K562 (cell line): ENCODE results near the gene ISLR2. TPM values are rescaled to one million over a fixed set of nuclear protein-coding genes. Genes with fewer than 3 reads are reported as not detected.

Experiments used
- ATAC-seq: fragments of 200-7000 bp; cut with Tn5 transposase; 3 replicates; pipeline ENCODE4 v1.9.1; 2020; ENCODE audit warnings: moderate library complexity
- BruUV-seq: library from RNA; stranded (reverse); fragments of 400-500 nt; replicated peaks from 2 replicates; lab custom pipeline; 2021; lab: Mats Ljungman, UMichigan
- CTCF ChIA-PET: fragments of 300-600 bp; formaldehyde crosslinking; extraction: SDS; loops from one replicate; lab custom pipeline; 2021; ENCODE audit warnings: low intra/inter-chr PET ratio; lab: Yijun Ruan, JAX
- POLR2A ChIA-PET: fragments of 300-600, 350-650 bp; sonication (Branson Sonifier 250); formaldehyde crosslinking; extraction: SDS; loops from one replicate; lab custom pipeline; 2021; ENCODE audit warnings: antibody characterized with exemption, inconsistent platforms; lab: Yijun Ruan, JAX
- DNase-seq, 4 experiments: peaks; one replicate each; pipeline versions ENCODE4 v3.0.0 to v3.0.0-alpha.2; 2011 to 2018; ENCODE audit warnings: low spot score in 3 of 4, mixed read lengths in 3 of 4; ENCODE audit errors: extremely low read depth in 1 of 4
- FAIRE-seq: peaks from 2 replicates; lab custom pipeline; 2011; peaks lifted over from hg19 to GRCh38; lab: Jason Lieb, UNC
- H2AFZ ChIP-seq: 2 replicates; pipeline ENCODE4 v1.6.0; 2011; ENCODE audit warnings: low read depth, low read length, control low read depth, inconsistent platforms
- H3K27ac ChIP-seq: fragments of 200-600 bp; 3 replicates; pipeline ENCODE4 v1.8.0; 2011; ENCODE audit warnings: low read depth, mild to moderate bottlenecking, control low read depth, inconsistent platforms, low read length, moderate library complexity, mixed read lengths; ENCODE audit errors: extremely low read depth
- H3K27me3 ChIP-seq, 2 experiments: fragments of 300-600 bp in 1 of 2; 2 replicates in 1 of 2; 3 replicates in 1 of 2; pipeline versions ENCODE4 v1.6.0 to v1.8.0; 2011; ENCODE audit warnings: inconsistent platforms in 2 of 2, low read length in 2 of 2, mild to moderate bottlenecking in 1 of 2, mixed read lengths in 1 of 2, moderate library complexity in 1 of 2; ENCODE audit not compliant: control insufficient read depth in 2 of 2, insufficient read depth in 2 of 2
- H3K36me3 ChIP-seq: fragments of 300-600 bp; 3 replicates; pipeline ENCODE4 v1.8.0; 2011; ENCODE audit warnings: mild to moderate bottlenecking, low read length, inconsistent platforms; ENCODE audit not compliant: control insufficient read depth, insufficient read depth
- H3K4me1 ChIP-seq, 2 experiments: fragments of 200-600 bp in 1 of 2; replicated peaks in 1 of 2; 2 replicates in 1 of 2; 3 replicates in 1 of 2; pipeline versions ENCODE4 v1.5.1 to v1.8.0; 2011; ENCODE audit warnings: inconsistent platforms in 2 of 2, low read length in 2 of 2, mild to moderate bottlenecking in 1 of 2, mixed read lengths in 1 of 2, moderate library complexity in 1 of 2; ENCODE audit not compliant: control insufficient read depth in 2 of 2, insufficient read depth in 2 of 2
- H3K4me2 ChIP-seq: 2 replicates; pipeline ENCODE4 v1.6.1; 2011; ENCODE audit warnings: low read length, control low read depth, inconsistent platforms, mixed read lengths; ENCODE audit not compliant: insufficient read depth
- H3K4me3 ChIP-seq: fragments of 200-600 bp; sonication (generic), shearing (Covaris generic); 2 replicates; pipeline ENCODE4 v1.5.1; 2016; ENCODE audit warnings: control low read depth, inconsistent platforms
- H3K79me2 ChIP-seq: fragments of 200-600 bp; 3 replicates; pipeline ENCODE4 v1.8.0; 2011; ENCODE audit warnings: low read length, inconsistent platforms; ENCODE audit not compliant: control insufficient read depth, insufficient read depth
- H3K9ac ChIP-seq, 2 experiments: 2 replicates each; pipeline versions ENCODE4 v1.6.0 to v1.6.1; 2011; ENCODE audit warnings: low read depth in 2 of 2, low read length in 2 of 2, control low read depth in 1 of 2, inconsistent platforms in 1 of 2, mild to moderate bottlenecking in 1 of 2, mixed read lengths in 1 of 2; ENCODE audit not compliant: insufficient read depth in 1 of 2
- H3K9me1 ChIP-seq: one replicate; pipeline ENCODE4 v1.6.0; 2011; ENCODE audit warnings: inconsistent platforms, mild to moderate bottlenecking, low read length, moderate library complexity; ENCODE audit not compliant: control insufficient read depth, insufficient read depth
- H3K9me3 ChIP-seq: replicated peaks from 2 replicates; pipeline ENCODE4 v1.5.1; 2011; ENCODE audit warnings: low read depth, low read length, inconsistent platforms; ENCODE audit not compliant: control insufficient read depth, insufficient read depth
- H4K20me1 ChIP-seq: replicated peaks from 2 replicates; pipeline ENCODE4 v1.6.1; 2011; ENCODE audit warnings: low read length, inconsistent platforms, mixed read lengths; ENCODE audit not compliant: control insufficient read depth, insufficient read depth
- CBX5 ChIP-seq: IDR thresholded peaks from 2 replicates; pipeline ENCODE4 v1.6.1; 2014; ENCODE audit warnings: low read depth, borderline replicate concordance
- E4F1 ChIP-seq: fragments of 250-450 bp; sonication (Bioruptor Pico); IDR thresholded peaks from 2 replicates; pipeline ENCODE4 v1.5.0; 2021; ENCODE audit warnings: mild to moderate bottlenecking, borderline replicate concordance
- FOXM1 ChIP-seq, 2 experiments: fragments of 450-650 bp in 1 of 2; sonication (generic) in 1 of 2; formaldehyde crosslinking in 1 of 2; IDR thresholded peaks; 2 replicates each; pipeline versions ENCODE4 v1.6.1 to v1.9.0; 2017 to 2022; ENCODE audit warnings: low read depth in 2 of 2, mild to moderate bottlenecking in 2 of 2, missing genetic modification reagents in 1 of 2, moderate library complexity in 1 of 2
- POLR3G ChIP-seq: IDR thresholded peaks from 2 replicates; pipeline ENCODE4 v1.6.1; 2011; ENCODE audit not compliant: insufficient read length, insufficient replicate concordance; ENCODE audit errors: extremely low read depth
- SP1 ChIP-seq: sonication (generic); formaldehyde crosslinking; IDR thresholded peaks from 2 replicates; pipeline ENCODE4 v1.8.1; 2022; ENCODE audit warnings: mild to moderate bottlenecking, missing genetic modification reagents
- SREBF1 ChIP-seq: fragments of 150-350 bp; IDR thresholded peaks from 2 replicates; pipeline ENCODE4 v1.6.1; 2014; ENCODE audit warnings: antibody characterized with exemption, low read depth, low read length, borderline replicate concordance
- TCF3 ChIP-seq: sonication (generic); formaldehyde crosslinking; IDR thresholded peaks from 2 replicates; pipeline ENCODE4 v1.4.0; 2020; ENCODE audit warnings: mild to moderate bottlenecking, missing genetic modification reagents
- ZNF143 ChIP-seq: sonication (generic); formaldehyde crosslinking; IDR thresholded peaks from 2 replicates; pipeline ENCODE4 v1.9.0; 2022; ENCODE audit warnings: mild to moderate bottlenecking, missing genetic modification reagents
- ZNF778 ChIP-seq: fragments of 450-650 bp; formaldehyde crosslinking; IDR thresholded peaks from 2 replicates; pipeline ENCODE4 v1.4.0; 2020; ENCODE audit warnings: mild to moderate bottlenecking, moderate library complexity
- WGBS: fragments of 100-300 bp; shearing (Covaris generic); methylation state at CpG from one replicate; pipeline ENCODE4 v1.1.6; 2016; ENCODE audit warnings: low coverage, mixed read lengths; ENCODE audit not compliant: insufficient coverage; ENCODE audit errors: missing lambda C conversion rate; 5-methylcytosine and 5-hydroxymethylcytosine counted together
- in situ Hi-C: fragments of 300-500 bp; cut with MboI; formaldehyde crosslinking; loops from 4 replicates; pipeline ENCODE4 v1.15.0; 2018; ENCODE audit warnings: inconsistent platforms, mixed read lengths
- intact Hi-C: fragments of 100-400 bp; cut with micrococcal nuclease; formaldehyde crosslinking; loops from 2 replicates; pipeline ENCODE4 v1.14.2; 2022
- polyA plus RNA-seq, 8 experiments: library from polyadenylated mRNA; depleted of rRNA in 4 of 8; stranded (reverse) in 5 of 8; unstranded in 3 of 8; fragments of >200 nt; fragmentation: Nextera tagmentation in 2 of 8; fragmentation: Illumina TruSeq in 1 of 8; extraction: Ambion mirVana in 2 of 8; extraction: Trizol in 1 of 8; gene quantifications; 2 replicates each; pipeline versions ENCODE4 v1.2.1 to v1.2.3, GENCODE V29; 2011 to 2014; ENCODE audit warnings: inconsistent platforms in 1 of 8, missing spikeins in 1 of 8
- total RNA-seq, 7 experiments: library from RNA; depleted of rRNA in 6 of 7; stranded (reverse); fragments of >200 nt in 6 of 7; fragmentation: Illumina TruSeq in 2 of 7; extraction: Trizol in 2 of 7; gene quantifications; 2 replicates each; pipeline versions ENCODE4 v1.2.1 to v1.2.3, GENCODE V29; 2011 to 2021; ENCODE audit warnings: low replicate concordance in 1 of 7
- TF ChIP-seq, protein P1 (sequence below): IDR thresholded peaks from 2 replicates; pipeline ENCODE4 v1.6.1; 2014; ENCODE audit warnings: antibody characterized with exemption

ISLR2 gene
- total and polyA plus RNA-seq, 9 of the 15 experiments (the other 6 are each of a cell fraction or from before 2014, with no cell fraction given), result not detected

GRCh38 chr15:74176262-74177214, 46.2 kb downstream of the ISLR2 start:
- TF ChIP-seq SP1 (CRISPR knock-in tag) (no peak), CBX5 (no peak), E4F1 (no peak), POLR3G (no peak), ZNF143 (no peak), SREBF1 (no peak), ZNF778 (CRISPR knock-in tag) (no peak), FOXM1 (IDR thresholded peaks at IDR 0.05; ENCODE audit: low read depth) (no peak), FOXM1 (CRISPR knock-in tag; IDR thresholded peaks at IDR 0.05; ENCODE audit: low read depth) (no peak), TCF3 (CRISPR knock-in tag) (no peak)
- TF ChIP-seq, protein P1, sequence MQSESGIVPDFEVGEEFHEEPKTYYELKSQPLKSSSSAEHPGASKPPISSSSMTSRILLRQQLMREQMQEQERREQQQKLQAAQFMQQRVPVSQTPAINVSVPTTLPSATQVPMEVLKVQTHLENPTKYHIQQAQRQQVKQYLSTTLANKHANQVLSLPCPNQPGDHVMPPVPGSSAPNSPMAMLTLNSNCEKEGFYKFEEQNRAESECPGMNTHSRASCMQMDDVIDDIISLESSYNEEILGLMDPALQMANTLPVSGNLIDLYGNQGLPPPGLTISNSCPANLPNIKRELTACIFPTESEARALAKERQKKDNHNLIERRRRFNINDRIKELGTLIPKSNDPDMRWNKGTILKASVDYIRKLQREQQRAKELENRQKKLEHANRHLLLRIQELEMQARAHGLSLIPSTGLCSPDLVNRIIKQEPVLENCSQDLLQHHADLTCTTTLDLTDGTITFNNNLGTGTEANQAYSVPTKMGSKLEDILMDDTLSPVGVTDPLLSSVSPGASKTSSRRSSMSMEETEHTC, result no peak
- Histone ChIP-seq H2AFZ (no peak overlapping the region), H3K9ac (no peak overlapping the region), H3K27me3 (peaks cover 29 to 76% of the 10 kb centered on the region in 2 experiments; a peak in 4 of 5 replicates), H4K20me1 (peaks cover 12% of the 10 kb centered on the region), H3K36me3 (no peaks in the 10 kb centered on the region), H3K79me2 (no peaks in the 10 kb centered on the region), H3K27ac (no peak overlapping the region), H3K4me2 (no peak overlapping the region), H3K4me3 (no peak overlapping the region), H3K9me3 (no peaks in the 10 kb centered on the region), H3K9me1 (no peaks in the 10 kb centered on the region), H3K4me1 (peaks cover 0 to 22% of the 10 kb centered on the region in 2 experiments; a peak in 2 of 5 replicates)
- intact Hi-C loops (no loop called here), in situ Hi-C loops (no loop called here)
- FAIRE-seq (no peak), DNase-seq (no peak), ATAC-seq (no peak)
- CTCF ChIA-PET, result no interaction called here
- WGBS, result under 1% methylated on average over 10 of the region's 10 CpGs
- POLR2A ChIA-PET, result interaction anchor here (1.1 kb wide), 2 partner anchors 21 to 131 kb away, joined by 3 to 4 read pairs; no protein-coding TSS in a partner anchor
- BruUV-seq, result no TSS peak
